HG03095 (cell line): ENCODE data around the gene CDH26.
"Not testable (repeated sequence)": the region's sequence is repeated elsewhere in the genome, so short reads cannot be mapped to it uniquely, and the experiment has no call there.

Experiments
- ATAC-seq: cut with Tn5 transposase; IDR thresholded peaks from one replicate; pipeline ENCODE4 v1.9.1; 2021; ENCODE audit warnings: moderate library complexity; ENCODE audit not compliant: unreplicated experiment

CDH26 gene

GRCh38 chr20:60040471-60041162 lies 82.4 kb downstream of the CDH26 start:
- no peak for ATAC-seq

- not testable (repeated sequence) for ATAC-seq
Observed at GRCh38 chr20:60041436-60042165, 83.4 kb downstream of the CDH26 start.

- ATAC-seq, result no peak
Observed at GRCh38 chr20:60043435-60043834, 85.2 kb downstream of the CDH26 start.

- no peak for ATAC-seq
Observed at GRCh38 chr20:60046011-60046413, 87.8 kb downstream of the CDH26 start.

- no peak for ATAC-seq
Observed at GRCh38 chr20:60046436-60046835, 88.2 kb downstream of the CDH26 start.

- ATAC-seq, result no peak
Observed at GRCh38 chr20:60046860-60047259, 88.6 kb downstream of the CDH26 start.

- no peak for ATAC-seq
Observed at GRCh38 chr20:60048634-60049521, 90.7 kb downstream of the CDH26 start.

- no peak for ATAC-seq
Observed at GRCh38 chr20:60049601-60050000, 91.4 kb downstream of the CDH26 start.

- no peak for ATAC-seq
Observed at GRCh38 chr20:60050193-60050947, 92.1 kb downstream of the CDH26 start.

- ATAC-seq, result no peak
Observed at GRCh38 chr20:60051911-60052310, 93.7 kb downstream of the CDH26 start.

GRCh38 chr20:60052322-60052721 lies 94.1 kb downstream of the CDH26 start:
- ATAC-seq, result no peak

- ATAC-seq, result no peak
Observed at GRCh38 chr20:60053125-60053817, 95.0 kb downstream of the CDH26 start.

- ATAC-seq, result no peak
Observed at GRCh38 chr20:60053818-60054190, 95.6 kb downstream of the CDH26 start.

GRCh38 chr20:60054716-60055634 lies 96.8 kb downstream of the CDH26 start:
- ATAC-seq, result no peak

GRCh38 chr20:60055740-60056139 lies 97.5 kb downstream of the CDH26 start:
- ATAC-seq, result no peak

- no peak for ATAC-seq
Observed at GRCh38 chr20:60056407-60057122, 98.3 kb downstream of the CDH26 start.

- ATAC-seq, result peak; percentile 56
Observed at GRCh38 chr20:60057123-60057865, 99.1 kb downstream of the CDH26 start.
